ENCODE measurements around the gene CCR5AS.

DNA sequence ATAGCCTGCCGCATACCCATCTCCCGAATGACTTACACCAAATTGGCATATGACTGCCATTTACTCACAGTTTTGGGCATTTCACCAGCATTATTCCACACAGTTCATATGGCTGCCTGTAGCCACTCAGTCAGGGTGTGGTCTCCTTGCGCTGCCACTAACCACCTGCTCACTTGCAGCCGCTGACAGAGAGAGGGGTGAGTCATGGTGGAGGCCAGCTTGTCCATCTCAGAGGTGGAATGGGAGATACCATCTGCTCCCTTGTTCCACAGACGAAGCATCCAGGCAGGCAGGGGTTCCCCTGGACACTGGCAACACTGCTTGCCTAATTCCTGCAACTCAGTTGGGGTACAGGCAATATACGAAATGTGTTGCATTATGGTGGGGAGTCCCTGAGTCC lies 15.8 kb upstream of the CCR5AS start:
- TF ChIP-seq EZH2 (IDR thresholded peaks at IDR 0.05; ENCODE audit: insufficient read depth, poor library complexity, severe bottlenecking) (no peak), EZH2phosphoT487 (IDR thresholded peaks at IDR 0.05; ENCODE audit: insufficient read depth, low read depth) (no peak)

Measured in GM23248 (cell line).